A673 (cell line): ENCODE measurements around the gene APOA1.

Source experiments
- EZH2 ChIP-seq: fragments of 200-600 bp; sonication (generic); IDR thresholded peaks from 2 replicates; pipeline ENCODE4 v1.6.1; 2017; ENCODE audit warnings: borderline replicate concordance, low read depth, mild to moderate bottlenecking, mixed read lengths, antibody characterized with exemption, low read length; ENCODE audit not compliant: poor library complexity, severe bottlenecking
- TF ChIP-seq, protein P1 (sequence below): fragments of 300-800, 200-600 bp; sonication (generic); conservative IDR thresholded peaks from 2 replicates; pipeline ENCODE4 v1.5.1; 2017; ENCODE audit warnings: low read depth, mild to moderate bottlenecking, antibody characterized with exemption, low read length, moderate library complexity, mixed read lengths

DNA sequence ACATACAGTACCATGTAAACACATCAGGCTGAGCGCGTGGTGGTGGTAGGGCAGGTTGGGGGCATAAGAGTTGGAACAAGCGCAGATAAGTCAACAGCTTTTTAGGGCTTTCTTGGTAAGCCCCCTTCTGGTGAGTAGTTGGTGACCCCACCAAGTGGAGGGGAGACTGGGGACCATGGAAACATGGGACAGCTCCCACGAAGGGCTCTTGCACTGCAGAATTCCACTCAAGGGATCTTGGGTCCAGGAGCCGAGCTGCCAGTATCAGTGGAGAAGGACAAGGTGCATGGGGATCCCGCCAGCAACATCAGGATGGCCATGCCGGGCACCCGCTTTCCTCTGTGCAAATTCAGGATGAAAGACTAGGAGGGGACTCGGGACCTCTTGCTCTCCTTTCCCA, 6.2 kb upstream of the APOA1 start:
- TF ChIP-seq, protein P1, sequence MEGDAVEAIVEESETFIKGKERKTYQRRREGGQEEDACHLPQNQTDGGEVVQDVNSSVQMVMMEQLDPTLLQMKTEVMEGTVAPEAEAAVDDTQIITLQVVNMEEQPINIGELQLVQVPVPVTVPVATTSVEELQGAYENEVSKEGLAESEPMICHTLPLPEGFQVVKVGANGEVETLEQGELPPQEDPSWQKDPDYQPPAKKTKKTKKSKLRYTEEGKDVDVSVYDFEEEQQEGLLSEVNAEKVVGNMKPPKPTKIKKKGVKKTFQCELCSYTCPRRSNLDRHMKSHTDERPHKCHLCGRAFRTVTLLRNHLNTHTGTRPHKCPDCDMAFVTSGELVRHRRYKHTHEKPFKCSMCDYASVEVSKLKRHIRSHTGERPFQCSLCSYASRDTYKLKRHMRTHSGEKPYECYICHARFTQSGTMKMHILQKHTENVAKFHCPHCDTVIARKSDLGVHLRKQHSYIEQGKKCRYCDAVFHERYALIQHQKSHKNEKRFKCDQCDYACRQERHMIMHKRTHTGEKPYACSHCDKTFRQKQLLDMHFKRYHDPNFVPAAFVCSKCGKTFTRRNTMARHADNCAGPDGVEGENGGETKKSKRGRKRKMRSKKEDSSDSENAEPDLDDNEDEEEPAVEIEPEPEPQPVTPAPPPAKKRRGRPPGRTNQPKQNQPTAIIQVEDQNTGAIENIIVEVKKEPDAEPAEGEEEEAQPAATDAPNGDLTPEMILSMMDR: no peak
- TF ChIP-seq EZH2: no peak
